Kidney (tissue), 14 donors: Measurements from ENCODE around the gene OXTR. TPM values are rescaled to one million over a fixed set of nuclear protein-coding genes. Genes with fewer than 3 reads are reported as not detected.
A peak's percentile ranks its signal among the peaks of the same experiment; 100 is the strongest.

Source experiments
- DNase-seq, 5 donors: peaks; one replicate each; pipeline ENCODE4 v3.0.0-alpha.2; 2013 to 2020
- FAIRE-seq: peaks from 2 replicates; lab custom pipeline; 2012; peaks lifted over from hg19 to GRCh38; lab: Jason Lieb, UNC
- H3K27ac ChIP-seq, 2 donors: one replicate each; pipeline ENCODE4 v1.7.0; 2013; ENCODE audit warnings: low read depth in 2 of 2, low read length in 2 of 2, inconsistent platforms in 1 of 2
- H3K27me3 ChIP-seq: one replicate; pipeline ENCODE4 v1.7.1; 2013; ENCODE audit warnings: low read length, inconsistent platforms; ENCODE audit not compliant: control insufficient read depth, insufficient read depth
- H3K36me3 ChIP-seq, 3 donors: one replicate each; pipeline versions ENCODE4 v1.7.0 to v1.7.1; 2013; ENCODE audit warnings: low read length in 3 of 3, control low read depth in 1 of 3, inconsistent platforms in 1 of 3; ENCODE audit not compliant: insufficient read depth in 3 of 3, control insufficient read depth in 2 of 3
- H3K4me1 ChIP-seq, 3 donors: one replicate each; pipeline versions ENCODE4 v1.7.0 to v1.7.1; 2013; ENCODE audit warnings: low read length in 3 of 3, inconsistent platforms in 1 of 3, low read depth in 1 of 3; ENCODE audit not compliant: control insufficient read depth in 2 of 3, insufficient read depth in 2 of 3
- H3K4me3 ChIP-seq, 3 donors: one replicate each; pipeline versions ENCODE4 v1.7.0 to v1.8.1; 2013; ENCODE audit warnings: low read length in 3 of 3, control low read depth in 1 of 3, inconsistent platforms in 1 of 3
- H3K9ac ChIP-seq, 3 donors: one replicate each; pipeline versions ENCODE4 v1.7.0 to v1.7.1; 2013; ENCODE audit warnings: low read length in 3 of 3, control low read depth in 1 of 3, inconsistent platforms in 1 of 3
- H3K9me3 ChIP-seq, 3 donors: one replicate each; pipeline versions ENCODE4 v1.7.0 to v1.7.1; 2013; ENCODE audit warnings: low read length in 3 of 3, control low read depth in 1 of 3, inconsistent platforms in 1 of 3; ENCODE audit not compliant: control insufficient read depth in 2 of 3, insufficient read depth in 1 of 3
- CTCF ChIP-seq: IDR thresholded peaks from 3 replicates; pipeline ENCODE4 v1.5.1; 2012; ENCODE audit warnings: mild to moderate bottlenecking, moderate library complexity, borderline replicate concordance; ENCODE audit not compliant: insufficient read depth; ENCODE audit errors: extremely low read depth
- intact Hi-C: fragments of 100-400 bp; cut with DNase I; formaldehyde crosslinking; loops from one replicate; pipeline ENCODE4 v1.11.1; 2022
- polyA plus RNA-seq: library from polyadenylated mRNA; stranded (reverse); fragments of 350-450 nt; fragmentation: Illumina TruSeq; extraction: RNeasy Lipid Tissue Mini Kit (QIAGEN cat#74804); gene quantifications from one replicate; pipeline ENCODE4 v1.2.3, GENCODE V29; 2014; ENCODE audit warnings: low read depth, low replicate concordance; ENCODE audit not compliant: insufficient read depth
- total RNA-seq: library from RNA; stranded (reverse); fragmentation: NEBNext Ultra II Directional; extraction: Animal tissue kit (Norgen Biotek cat#: 25700); gene quantifications from one replicate; pipeline ENCODE4 v1.2.1, GENCODE V29; 2021
- donor health status: control.
- donor health status: control.
- donor health status: control.
- donor health status: control.
- donor health status: control.
- donor health status: DM: yes; HTN: yes; CAD: no.
- donor health status: Normal renal cell carcinoma (clear cell type).

Gene OXTR
- total and polyA plus RNA-seq, 2 donors from 2014 or later = 0.39 to 1.2 TPM

GRCh38 chr3:8737823-8738222 is 31.6 kb downstream of the OXTR start:
- H3K9me3 ChIP-seq = no peaks in the 10 kb centered on the region
- no peaks in the 10 kb centered on the region for H3K27me3 ChIP-seq
- TF ChIP-seq CTCF = no peak
- intact Hi-C loops = no loop called here
- no peak for DNase-seq
- FAIRE-seq = no peak
- no peak overlapping the region for H3K27ac ChIP-seq
- H3K4me3 ChIP-seq = no peak overlapping the region
- no peak overlapping the region for H3K9ac ChIP-seq
- peaks cover 0 to 2% (median 0%) of the 10 kb centered on the region in 3 donors for H3K4me1 ChIP-seq
- H3K36me3 ChIP-seq = no peaks in the 10 kb centered on the region

- H3K9me3 ChIP-seq = no peaks in the 10 kb centered on the region
- DNase-seq (no peak), FAIRE-seq (no peak)
- intact Hi-C loops = no loop called here
- H3K27me3 ChIP-seq = no peaks in the 10 kb centered on the region
- H3K36me3 ChIP-seq = no peaks in the 10 kb centered on the region
- H3K27ac ChIP-seq = no peak overlapping the region
- no peaks in the 10 kb centered on the region for H3K4me1 ChIP-seq
- TF ChIP-seq CTCF = no peak
- H3K9ac ChIP-seq = no peak overlapping the region
- H3K4me3 ChIP-seq = no peak overlapping the region
Observed at GRCh38 chr3:8737301-8737700, 32.1 kb downstream of the OXTR start.

DNA sequence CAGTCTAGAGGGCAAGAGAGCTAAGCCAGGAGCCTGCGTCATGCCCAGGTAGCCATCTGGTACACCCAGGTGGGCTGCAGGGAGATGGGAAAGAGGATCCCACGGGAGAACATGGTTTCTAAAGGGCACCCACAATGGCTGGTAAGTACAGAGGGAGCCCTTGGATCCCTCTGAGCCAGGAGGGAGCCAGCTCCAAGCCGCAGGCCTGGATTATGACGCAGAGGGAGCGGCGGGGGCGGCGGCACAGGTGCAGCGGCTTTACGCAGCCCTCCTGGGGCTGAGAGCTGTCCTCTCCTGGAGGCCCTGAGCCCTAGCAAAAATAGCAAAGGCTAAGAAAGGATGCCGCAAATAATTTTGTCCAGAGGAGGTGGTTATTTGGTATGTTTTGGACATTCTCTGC is 33.0 kb downstream of the OXTR start:
- no peaks in the 10 kb centered on the region for H3K9me3 ChIP-seq
- no peaks in the 10 kb centered on the region for H3K36me3 ChIP-seq
- no peak overlapping the region for H3K9ac ChIP-seq
- no peaks in the 10 kb centered on the region for H3K4me1 ChIP-seq
- TF ChIP-seq CTCF = no peak
- H3K4me3 ChIP-seq = no peak overlapping the region
- intact Hi-C loops = no loop called here
- FAIRE-seq (no peak), DNase-seq (peak in 1 of 5 donors; percentile 34)
- H3K27ac ChIP-seq = no peak overlapping the region
- H3K27me3 ChIP-seq = no peaks in the 10 kb centered on the region

- H3K27me3 ChIP-seq = no peaks in the 10 kb centered on the region
Observed at GRCh38 chr3:8734908-8735307, 34.5 kb downstream of the OXTR start.

More at GRCh38 chr3:8734908-8735307, 34.5 kb downstream of the OXTR start:
- H3K9ac ChIP-seq = no peak overlapping the region
- no peak for FAIRE-seq
- TF ChIP-seq CTCF = no peak
- H3K27ac ChIP-seq = no peak overlapping the region
- H3K9me3 ChIP-seq = no peaks in the 10 kb centered on the region
- no peaks in the 10 kb centered on the region for H3K4me1 ChIP-seq
- intact Hi-C loops = no loop called here
- no peak for DNase-seq
- H3K4me3 ChIP-seq = no peak overlapping the region
- H3K36me3 ChIP-seq = no peaks in the 10 kb centered on the region
